ENCODE results near the gene RBM5.

RBM5 gene

GRCh38 chr3:50121072-50122032 lies 32.6 kb downstream of the RBM5 start:
- DNase-seq: peak; percentile 94

- DNase-seq: no peak
These were observed 33.4 kb downstream of the RBM5 start for GRCh38 chr3:50122071-50122470.

GRCh38 chr3:50122661-50123391 lies 34.1 kb downstream of the RBM5 start:
- DNase-seq: no peak

GRCh38 chr3:50123394-50124051 lies 34.8 kb downstream of the RBM5 start:
- DNase-seq: no peak

- peak; percentile 73 for DNase-seq
These were observed 35.5 kb downstream of the RBM5 start for GRCh38 chr3:50124052-50124799.

- peak; percentile 66 for DNase-seq
These were observed 36.1 kb downstream of the RBM5 start for GRCh38 chr3:50124800-50125178.

- DNase-seq: peak; percentile 86
These were observed 37.0 kb downstream of the RBM5 start for GRCh38 chr3:50125541-50126286.

- peak; percentile 92 for DNase-seq
These were observed 37.8 kb downstream of the RBM5 start for GRCh38 chr3:50126287-50127211.

GRCh38 chr3:50127251-50127691 lies 38.6 kb downstream of the RBM5 start:
- DNase-seq: no peak

GRCh38 chr3:50128001-50128400 lies 39.3 kb downstream of the RBM5 start:
- DNase-seq: no peak

GRCh38 chr3:50130436-50130835 lies 41.7 kb downstream of the RBM5 start:
- DNase-seq: no peak

GRCh38 chr3:50132421-50133282 lies 43.9 kb downstream of the RBM5 start:
- DNase-seq: peak; percentile 38

GRCh38 chr3:50133283-50133615 lies 44.5 kb downstream of the RBM5 start:
- DNase-seq: no peak

GRCh38 chr3:50134367-50134766 lies 45.6 kb downstream of the RBM5 start:
- DNase-seq: no peak

GRCh38 chr3:50135964-50136363 lies 47.2 kb downstream of the RBM5 start:
- no peak for DNase-seq

- DNase-seq: peak; percentile 64
These were observed 48.1 kb downstream of the RBM5 start for GRCh38 chr3:50136714-50137405.

- no peak for DNase-seq
These were observed 48.8 kb downstream of the RBM5 start for GRCh38 chr3:50137531-50137930.

- DNase-seq: peak; percentile 93
These were observed 49.8 kb downstream of the RBM5 start for GRCh38 chr3:50138266-50139200.

All from eye (tissue), 1 donor.